22Rv1 (cell line): ENCODE results near the gene RAD23B.

ENCODE experiments used
- H3K27ac ChIP-seq: fragments of 450-650 bp; 2 replicates; pipeline ENCODE4 v1.5.1; 2017
- ZFX ChIP-seq: fragments of 450-650 bp; IDR thresholded peaks from 2 replicates; pipeline ENCODE4 v1.6.1; 2017; ENCODE audit warnings: antibody characterized with exemption, borderline replicate concordance
- TF ChIP-seq, protein P1 (sequence below): fragments of 450-650 bp; IDR thresholded peaks from 2 replicates; pipeline ENCODE4 v1.5.1; 2017; ENCODE audit warnings: mild to moderate bottlenecking

Gene RAD23B

DNA sequence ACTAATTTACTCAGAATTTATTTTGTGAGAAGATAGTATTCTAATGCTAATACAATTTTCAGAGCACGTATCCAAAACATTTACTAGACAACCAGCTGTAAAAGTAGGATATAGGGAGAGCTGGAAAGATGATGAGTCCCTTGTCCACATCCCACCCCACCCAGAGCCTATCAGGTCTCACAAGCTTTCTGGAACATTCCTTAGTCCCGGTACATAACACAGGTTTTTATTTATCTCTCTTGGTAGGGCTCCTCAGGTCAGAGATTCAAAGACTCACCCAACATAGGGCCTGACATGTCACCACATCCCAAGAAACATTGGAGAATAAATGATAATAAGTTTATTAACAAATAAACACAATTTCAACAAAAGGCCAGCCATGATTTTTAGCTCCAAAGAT lies 13.8 kb upstream of the RAD23B start:
- TF ChIP-seq, protein P1, sequence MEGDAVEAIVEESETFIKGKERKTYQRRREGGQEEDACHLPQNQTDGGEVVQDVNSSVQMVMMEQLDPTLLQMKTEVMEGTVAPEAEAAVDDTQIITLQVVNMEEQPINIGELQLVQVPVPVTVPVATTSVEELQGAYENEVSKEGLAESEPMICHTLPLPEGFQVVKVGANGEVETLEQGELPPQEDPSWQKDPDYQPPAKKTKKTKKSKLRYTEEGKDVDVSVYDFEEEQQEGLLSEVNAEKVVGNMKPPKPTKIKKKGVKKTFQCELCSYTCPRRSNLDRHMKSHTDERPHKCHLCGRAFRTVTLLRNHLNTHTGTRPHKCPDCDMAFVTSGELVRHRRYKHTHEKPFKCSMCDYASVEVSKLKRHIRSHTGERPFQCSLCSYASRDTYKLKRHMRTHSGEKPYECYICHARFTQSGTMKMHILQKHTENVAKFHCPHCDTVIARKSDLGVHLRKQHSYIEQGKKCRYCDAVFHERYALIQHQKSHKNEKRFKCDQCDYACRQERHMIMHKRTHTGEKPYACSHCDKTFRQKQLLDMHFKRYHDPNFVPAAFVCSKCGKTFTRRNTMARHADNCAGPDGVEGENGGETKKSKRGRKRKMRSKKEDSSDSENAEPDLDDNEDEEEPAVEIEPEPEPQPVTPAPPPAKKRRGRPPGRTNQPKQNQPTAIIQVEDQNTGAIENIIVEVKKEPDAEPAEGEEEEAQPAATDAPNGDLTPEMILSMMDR, result no peak
- no peak for TF ChIP-seq ZFX
- H3K27ac ChIP-seq, result no peak overlapping the region

DNA sequence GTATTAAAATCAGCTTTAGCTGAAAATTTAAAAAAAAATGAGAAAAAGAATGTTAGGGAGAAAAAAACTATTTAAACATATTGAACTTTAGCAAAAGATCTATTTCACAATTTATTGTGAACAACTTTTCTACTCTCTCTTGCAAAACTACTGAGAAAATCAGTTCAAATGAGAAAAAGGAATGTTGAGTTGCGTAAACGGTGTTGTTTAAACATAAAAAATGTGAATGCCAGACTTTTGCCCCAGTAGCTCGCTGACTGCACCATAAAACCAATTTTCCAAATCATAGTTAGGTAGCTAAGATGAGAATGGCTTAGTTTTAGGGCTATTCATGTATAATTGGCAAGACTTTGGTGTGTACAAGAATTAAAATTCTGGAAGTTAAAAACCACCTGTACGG lies 13.4 kb upstream of the RAD23B start:
- TF ChIP-seq, protein P1, result no peak
- no peak for TF ChIP-seq ZFX
- no peak overlapping the region for H3K27ac ChIP-seq

DNA sequence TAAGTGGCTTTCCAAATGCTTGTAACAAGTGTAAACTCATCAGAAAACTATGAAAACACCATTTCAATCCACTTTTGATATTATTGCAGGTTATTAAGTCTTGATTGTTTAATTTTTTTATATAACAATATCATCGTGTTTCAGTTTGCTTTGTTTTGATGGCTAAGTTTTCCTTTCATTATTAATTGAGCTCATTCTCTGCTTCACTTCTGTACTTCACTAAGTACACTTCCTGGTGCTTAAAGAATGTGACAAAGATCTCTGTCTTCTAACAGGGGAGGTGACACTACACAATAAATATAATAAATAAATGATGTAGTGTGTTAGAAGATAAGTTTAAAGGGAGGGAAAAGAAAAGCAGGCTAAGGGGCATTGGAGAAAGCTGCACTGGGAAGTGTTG lies 13.0 kb upstream of the RAD23B start:
- H3K27ac ChIP-seq, result no peak overlapping the region
- no peak for TF ChIP-seq ZFX
- TF ChIP-seq, protein P1, result no peak

DNA sequence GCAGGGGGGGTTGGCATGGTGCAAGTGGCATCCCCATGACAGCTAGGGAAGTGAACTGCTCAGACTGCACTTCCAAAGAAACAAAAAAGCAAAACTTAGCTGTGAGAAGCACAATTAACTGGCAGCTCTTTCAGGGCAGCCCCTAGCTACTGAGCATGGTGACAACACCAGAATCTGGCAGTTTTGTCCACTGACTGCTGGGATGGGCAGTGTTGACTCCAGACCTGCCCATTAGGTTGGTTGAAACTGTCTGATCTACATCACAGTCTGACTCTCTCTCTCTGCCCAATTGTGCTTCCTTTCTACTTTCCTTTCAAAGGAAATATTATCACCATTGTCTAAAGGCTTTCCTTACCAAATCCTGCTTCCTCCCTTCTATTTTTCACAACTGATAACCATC lies 12.5 kb upstream of the RAD23B start:
- TF ChIP-seq, protein P1, result no peak
- no peak for TF ChIP-seq ZFX
- H3K27ac ChIP-seq, result no peak overlapping the region

DNA sequence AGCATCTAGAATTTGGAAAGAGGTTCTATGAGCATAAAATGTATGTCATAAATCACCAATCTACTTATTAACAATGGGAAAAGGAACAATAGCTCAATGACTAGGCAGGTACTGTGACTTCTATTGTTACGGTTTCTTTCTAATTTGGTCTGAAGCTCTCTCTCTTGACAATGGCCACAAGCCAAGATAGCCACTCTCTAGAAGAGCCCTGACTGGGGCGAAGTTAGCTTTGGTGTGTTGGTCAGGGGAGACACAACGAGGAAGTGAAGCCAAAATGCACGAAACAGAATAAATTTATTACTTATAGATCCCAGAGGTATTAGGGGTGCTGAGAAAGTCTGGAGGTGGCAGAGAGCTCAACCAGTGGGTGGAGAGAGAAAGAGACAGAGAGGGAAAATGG lies 9.4 kb upstream of the RAD23B start:
- no peak overlapping the region for H3K27ac ChIP-seq
- TF ChIP-seq, protein P1, result no peak
- no peak for TF ChIP-seq ZFX

DNA sequence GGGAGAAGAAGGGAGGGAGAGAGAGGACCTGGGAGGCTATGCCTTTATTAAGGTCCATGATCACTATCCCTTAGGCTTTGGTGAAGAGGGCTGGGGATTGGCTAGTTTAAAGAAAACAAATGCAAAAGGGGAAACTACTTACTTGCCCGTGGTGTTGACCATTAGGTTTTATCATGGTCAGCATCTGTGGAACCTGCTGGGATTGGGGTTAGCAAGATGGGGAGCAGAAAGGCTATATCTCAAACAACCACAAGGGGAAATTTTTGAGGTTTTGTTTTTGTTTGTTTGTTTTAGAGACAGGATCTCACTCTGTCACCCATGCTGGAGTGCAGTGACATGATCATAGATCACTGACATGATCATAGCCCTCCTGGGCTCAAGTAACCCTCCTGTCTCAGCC lies 9.0 kb upstream of the RAD23B start:
- TF ChIP-seq, protein P1, result no peak
- no peak for TF ChIP-seq ZFX
- H3K27ac ChIP-seq, result no peak overlapping the region

DNA sequence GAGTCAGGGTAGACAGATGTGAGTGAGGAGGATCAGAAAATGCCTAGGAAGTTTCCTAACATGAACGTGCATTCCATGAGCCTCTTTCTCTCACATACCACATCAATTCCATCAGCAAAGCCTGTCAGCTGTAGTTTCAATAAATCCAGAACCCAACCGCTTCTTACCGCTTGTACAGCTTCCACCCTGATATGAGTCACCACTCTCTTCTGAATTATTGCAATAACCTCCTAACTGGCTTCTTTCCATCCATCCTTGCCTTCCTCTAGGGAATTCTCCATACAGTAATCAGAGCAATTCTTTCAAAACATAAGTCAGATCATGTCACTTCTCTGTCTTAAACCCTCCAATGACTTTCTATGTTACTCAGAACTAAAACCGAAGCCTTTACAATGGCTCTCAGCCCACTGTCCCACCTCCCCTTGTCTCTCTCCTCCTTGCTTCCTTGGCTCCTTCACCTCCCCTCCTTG lies 8.1 kb upstream of the RAD23B start:
- H3K27ac ChIP-seq, result no peak overlapping the region
- TF ChIP-seq, protein P1, result no peak
- no peak for TF ChIP-seq ZFX
